Suprapubic skin (tissue), 3 donors: Measurements from ENCODE around the gene FOXB1.

ENCODE experiments used
- POLR2A ChIP-seq, 2 donors: fragments of 450-650 bp; IDR thresholded peaks; one replicate each; pipeline ENCODE4 v1.6.1; 2017; ENCODE audit warnings: antibody characterized with exemption in 2 of 2, mild to moderate bottlenecking in 2 of 2, moderate library complexity in 2 of 2
- TF ChIP-seq, protein P1 (sequence below), 2 donors: fragments of 200-600 bp in 1 of 2; fragments of 450-650 bp in 1 of 2; sonication (generic) in 1 of 2; IDR thresholded peaks; one replicate each; pipeline ENCODE4 v1.5.1; 2016 to 2019; ENCODE audit warnings: antibody characterized with exemption in 2 of 2, mild to moderate bottlenecking in 1 of 2, moderate library complexity in 1 of 2

DNA sequence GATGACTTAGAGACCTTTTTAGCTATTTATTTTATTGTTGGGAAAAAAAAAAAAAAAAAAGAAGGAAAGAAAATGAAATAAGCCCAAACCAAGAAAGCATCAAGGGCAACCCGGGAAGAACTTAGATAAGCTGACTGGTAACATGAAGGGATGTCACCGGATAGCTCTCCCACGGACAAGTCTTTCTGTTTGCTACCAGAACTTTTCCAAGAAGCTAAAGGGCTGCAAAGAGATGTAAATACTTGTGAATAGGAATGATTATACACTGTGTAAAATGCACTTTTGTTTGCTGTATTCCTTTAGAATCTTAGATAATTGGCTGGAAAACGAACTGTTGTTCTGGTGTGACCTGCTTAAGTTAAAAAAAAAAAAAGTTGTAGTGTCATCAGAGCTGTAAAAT is 2.8 kb downstream of the FOXB1 start:
- TF ChIP-seq, protein P1, sequence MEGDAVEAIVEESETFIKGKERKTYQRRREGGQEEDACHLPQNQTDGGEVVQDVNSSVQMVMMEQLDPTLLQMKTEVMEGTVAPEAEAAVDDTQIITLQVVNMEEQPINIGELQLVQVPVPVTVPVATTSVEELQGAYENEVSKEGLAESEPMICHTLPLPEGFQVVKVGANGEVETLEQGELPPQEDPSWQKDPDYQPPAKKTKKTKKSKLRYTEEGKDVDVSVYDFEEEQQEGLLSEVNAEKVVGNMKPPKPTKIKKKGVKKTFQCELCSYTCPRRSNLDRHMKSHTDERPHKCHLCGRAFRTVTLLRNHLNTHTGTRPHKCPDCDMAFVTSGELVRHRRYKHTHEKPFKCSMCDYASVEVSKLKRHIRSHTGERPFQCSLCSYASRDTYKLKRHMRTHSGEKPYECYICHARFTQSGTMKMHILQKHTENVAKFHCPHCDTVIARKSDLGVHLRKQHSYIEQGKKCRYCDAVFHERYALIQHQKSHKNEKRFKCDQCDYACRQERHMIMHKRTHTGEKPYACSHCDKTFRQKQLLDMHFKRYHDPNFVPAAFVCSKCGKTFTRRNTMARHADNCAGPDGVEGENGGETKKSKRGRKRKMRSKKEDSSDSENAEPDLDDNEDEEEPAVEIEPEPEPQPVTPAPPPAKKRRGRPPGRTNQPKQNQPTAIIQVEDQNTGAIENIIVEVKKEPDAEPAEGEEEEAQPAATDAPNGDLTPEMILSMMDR (IDR thresholded peaks at IDR 0.05): no peak
- TF ChIP-seq POLR2A (IDR thresholded peaks at IDR 0.05): no peak
